ENCODE measurements around the gene NUDT16L1. TPM values are rescaled to one million over a fixed set of nuclear protein-coding genes. Genes with fewer than 3 reads are reported as not detected.

The NUDT16L1 gene
- total RNA-seq, 1 donor from 2014 or later = 28.9 TPM

DNA sequence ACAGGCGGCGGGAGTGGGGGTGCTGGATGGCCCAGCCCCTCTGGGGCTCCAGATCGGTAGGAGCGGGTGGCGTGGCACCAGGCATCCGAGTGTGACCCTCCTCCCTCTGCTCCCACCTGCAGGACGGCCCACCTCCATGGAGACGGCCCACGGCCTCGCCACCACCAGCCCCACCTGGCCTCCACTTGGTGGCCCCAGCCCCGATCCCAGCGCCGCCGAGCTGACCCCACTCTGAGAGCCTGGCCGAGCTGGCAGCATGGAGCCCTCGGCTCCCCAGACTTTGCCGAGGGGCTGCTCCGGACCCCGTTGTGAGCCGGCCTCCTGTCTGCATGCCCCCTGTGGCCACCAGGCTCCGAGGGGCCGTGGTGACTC is 4.7 kb upstream of the NUDT16L1 start:
- Mint-ChIP-seq H3K4me1 (ENCODE audit: unreplicated experiment) (peaks cover 10% of the 10 kb centered on the region), H3K9me3 (ENCODE audit: unreplicated experiment) (no peaks in the 10 kb centered on the region), H3K27ac (ENCODE audit: unreplicated experiment) (no peak overlapping the region), H3K4me3 (ENCODE audit: unreplicated experiment) (no peak overlapping the region), H3K36me3 (ENCODE audit: unreplicated experiment) (peaks cover 13% of the 10 kb centered on the region), H3K27me3 (ENCODE audit: unreplicated experiment) (no peaks in the 10 kb centered on the region)
- DNase-seq (ENCODE audit: extremely low spot score, unreplicated experiment) = no peak
- no peak for TF ChIP-seq CTCF (IDR thresholded peaks at IDR 0.05)

GRCh38 chr16:4689091-4689671 is 4.2 kb upstream of the NUDT16L1 start:
- H3K4me1 Mint-ChIP-seq (ENCODE audit: unreplicated experiment) = peaks cover 10% of the 10 kb centered on the region
- no peaks in the 10 kb centered on the region for H3K27me3 Mint-ChIP-seq (ENCODE audit: unreplicated experiment)
- TF ChIP-seq CTCF (IDR thresholded peaks at IDR 0.05) = no peak
- no peak overlapping the region for H3K27ac Mint-ChIP-seq (ENCODE audit: unreplicated experiment)
- peaks cover 13% of the 10 kb centered on the region for H3K36me3 Mint-ChIP-seq (ENCODE audit: unreplicated experiment)
- H3K4me3 Mint-ChIP-seq (ENCODE audit: unreplicated experiment) = no peak overlapping the region
- no peak for DNase-seq (ENCODE audit: extremely low spot score, unreplicated experiment)
- no peaks in the 10 kb centered on the region for H3K9me3 Mint-ChIP-seq (ENCODE audit: unreplicated experiment)

- Mint-ChIP-seq H3K9me3 (ENCODE audit: unreplicated experiment) (no peaks in the 10 kb centered on the region), H3K27ac (ENCODE audit: unreplicated experiment) (no peak overlapping the region), H3K27me3 (ENCODE audit: unreplicated experiment) (no peaks in the 10 kb centered on the region), H3K36me3 (ENCODE audit: unreplicated experiment) (peaks cover 9% of the 10 kb centered on the region), H3K4me1 (ENCODE audit: unreplicated experiment) (peaks cover 13% of the 10 kb centered on the region), H3K4me3 (ENCODE audit: unreplicated experiment) (no peak overlapping the region)
- TF ChIP-seq CTCF (IDR thresholded peaks at IDR 0.05) = no peak
- no peak for DNase-seq (ENCODE audit: extremely low spot score, unreplicated experiment)
These were observed 3.3 kb upstream of the NUDT16L1 start for GRCh38 chr16:4689864-4690704.

GRCh38 chr16:4690946-4691665 is 2.3 kb upstream of the NUDT16L1 start:
- no peak for DNase-seq (ENCODE audit: extremely low spot score, unreplicated experiment)
- peaks cover 6% of the 10 kb centered on the region for H3K36me3 Mint-ChIP-seq (ENCODE audit: unreplicated experiment)
- peak overlapping the region; percentile 26 for H3K4me3 Mint-ChIP-seq (ENCODE audit: unreplicated experiment)
- peaks cover 15% of the 10 kb centered on the region for H3K4me1 Mint-ChIP-seq (ENCODE audit: unreplicated experiment)
- no peaks in the 10 kb centered on the region for H3K27me3 Mint-ChIP-seq (ENCODE audit: unreplicated experiment)
- TF ChIP-seq CTCF (IDR thresholded peaks at IDR 0.05) = no peak
- H3K27ac Mint-ChIP-seq (ENCODE audit: unreplicated experiment) = peak overlapping the region; percentile 81
- H3K9me3 Mint-ChIP-seq (ENCODE audit: unreplicated experiment) = no peaks in the 10 kb centered on the region

Data from osteocyte (in vitro differentiated cells).